Fibroblast of mammary gland (primary cell): ENCODE measurements around the gene AGAP1.
A peak's percentile ranks its signal among the peaks of the same experiment; 100 is the strongest.

Source experiments
- DNase-seq: peaks from one replicate; pipeline ENCODE4 v3.0.0-alpha.2; 2010; ENCODE audit warnings: low read depth
- H3K4me3 ChIP-seq: 2 replicates; pipeline ENCODE4 v1.5.1; 2011; ENCODE audit warnings: low read depth, mild to moderate bottlenecking, low read length, moderate library complexity; ENCODE audit not compliant: control insufficient read depth
- CTCF ChIP-seq: conservative IDR thresholded peaks from 2 replicates; pipeline ENCODE4 v1.5.1; 2011; ENCODE audit warnings: low read depth, low read length, inconsistent platforms; ENCODE audit not compliant: control insufficient read depth, insufficient read depth

Gene AGAP1

GRCh38 chr2:235677276-235677788, 183.5 kb downstream of the AGAP1 start:
- H3K4me3 ChIP-seq = no peak overlapping the region
- no peak for TF ChIP-seq CTCF
- DNase-seq = no peak

GRCh38 chr2:235677937-235678336, 184.1 kb downstream of the AGAP1 start:
- DNase-seq = no peak
- no peak overlapping the region for H3K4me3 ChIP-seq
- no peak for TF ChIP-seq CTCF

- TF ChIP-seq CTCF = no peak
- no peak overlapping the region for H3K4me3 ChIP-seq
- no peak for DNase-seq
Observed at GRCh38 chr2:235678712-235679111, 184.9 kb downstream of the AGAP1 start.

- DNase-seq = no peak
- TF ChIP-seq CTCF = no peak
- H3K4me3 ChIP-seq = no peak overlapping the region
Observed at GRCh38 chr2:235679471-235679870, 185.6 kb downstream of the AGAP1 start.

- no peak for TF ChIP-seq CTCF
- DNase-seq = peak; percentile 46
- no peak overlapping the region for H3K4me3 ChIP-seq
Observed at GRCh38 chr2:235685024-235685721, 191.3 kb downstream of the AGAP1 start.

GRCh38 chr2:235688511-235689426, 194.9 kb downstream of the AGAP1 start:
- no peak for DNase-seq
- no peak overlapping the region for H3K4me3 ChIP-seq
- TF ChIP-seq CTCF = no peak
